LNCaP clone FGC (cell line): ENCODE data around the gene MLANA.

Source experiments
- DNase-seq: peaks from one replicate; pipeline ENCODE4 v3.0.0-alpha.2; 2011; ENCODE audit warnings: low read depth
- H3K4me3 ChIP-seq: 2 replicates; pipeline ENCODE4 v1.5.1; 2011; ENCODE audit warnings: mild to moderate bottlenecking, low read depth, low read length, control low read depth
- TF ChIP-seq, protein P1 (sequence below): IDR thresholded peaks from 2 replicates; pipeline ENCODE4 v1.5.1; 2012; ENCODE audit warnings: mild to moderate bottlenecking; ENCODE audit not compliant: control insufficient read depth, insufficient read depth; ENCODE audit errors: extremely low read depth

Gene MLANA

DNA sequence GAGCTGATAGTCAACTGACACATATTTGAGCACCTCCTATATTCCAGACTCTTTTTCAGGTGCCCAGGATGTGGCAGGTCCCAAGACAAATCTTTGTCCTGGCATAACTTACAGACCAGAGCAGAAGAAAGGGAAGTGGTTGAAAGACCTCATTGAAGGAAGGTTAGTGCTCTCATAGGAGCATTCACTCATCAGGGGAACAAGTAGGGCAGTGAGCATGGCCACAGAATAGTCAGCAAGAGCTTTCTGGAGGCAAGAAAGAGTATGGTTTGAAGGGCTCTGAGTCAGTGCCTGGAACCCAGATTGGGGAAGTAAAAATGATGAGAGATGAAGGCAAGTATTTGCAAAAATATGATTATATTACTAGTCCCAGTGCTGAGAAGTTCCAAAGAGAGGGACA lies 32.8 kb upstream of the MLANA start:
- TF ChIP-seq, protein P1, sequence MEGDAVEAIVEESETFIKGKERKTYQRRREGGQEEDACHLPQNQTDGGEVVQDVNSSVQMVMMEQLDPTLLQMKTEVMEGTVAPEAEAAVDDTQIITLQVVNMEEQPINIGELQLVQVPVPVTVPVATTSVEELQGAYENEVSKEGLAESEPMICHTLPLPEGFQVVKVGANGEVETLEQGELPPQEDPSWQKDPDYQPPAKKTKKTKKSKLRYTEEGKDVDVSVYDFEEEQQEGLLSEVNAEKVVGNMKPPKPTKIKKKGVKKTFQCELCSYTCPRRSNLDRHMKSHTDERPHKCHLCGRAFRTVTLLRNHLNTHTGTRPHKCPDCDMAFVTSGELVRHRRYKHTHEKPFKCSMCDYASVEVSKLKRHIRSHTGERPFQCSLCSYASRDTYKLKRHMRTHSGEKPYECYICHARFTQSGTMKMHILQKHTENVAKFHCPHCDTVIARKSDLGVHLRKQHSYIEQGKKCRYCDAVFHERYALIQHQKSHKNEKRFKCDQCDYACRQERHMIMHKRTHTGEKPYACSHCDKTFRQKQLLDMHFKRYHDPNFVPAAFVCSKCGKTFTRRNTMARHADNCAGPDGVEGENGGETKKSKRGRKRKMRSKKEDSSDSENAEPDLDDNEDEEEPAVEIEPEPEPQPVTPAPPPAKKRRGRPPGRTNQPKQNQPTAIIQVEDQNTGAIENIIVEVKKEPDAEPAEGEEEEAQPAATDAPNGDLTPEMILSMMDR: no peak
- DNase-seq: no peak
- H3K4me3 ChIP-seq: no peak overlapping the region

DNA sequence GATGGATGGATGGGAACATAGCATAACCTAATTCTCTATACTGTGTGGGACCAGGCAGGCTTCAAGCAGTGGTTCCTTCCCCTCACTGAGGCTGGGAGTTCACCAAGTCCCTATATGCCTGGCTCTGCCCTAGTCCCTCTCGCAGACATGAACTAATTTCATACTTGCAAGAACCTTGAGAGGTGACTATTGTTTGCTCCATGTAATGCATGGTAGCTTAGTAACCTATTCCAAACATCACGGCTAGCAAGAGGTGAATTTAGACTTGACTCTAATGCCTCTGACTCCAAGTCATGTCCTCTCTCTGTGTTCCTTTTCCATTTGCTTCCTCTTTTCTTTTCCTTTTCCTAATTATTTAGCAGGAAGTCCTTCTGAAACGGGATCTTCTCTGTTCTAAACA lies 31.9 kb upstream of the MLANA start:
- TF ChIP-seq, protein P1: no peak
- DNase-seq: no peak
- H3K4me3 ChIP-seq: no peak overlapping the region

DNA sequence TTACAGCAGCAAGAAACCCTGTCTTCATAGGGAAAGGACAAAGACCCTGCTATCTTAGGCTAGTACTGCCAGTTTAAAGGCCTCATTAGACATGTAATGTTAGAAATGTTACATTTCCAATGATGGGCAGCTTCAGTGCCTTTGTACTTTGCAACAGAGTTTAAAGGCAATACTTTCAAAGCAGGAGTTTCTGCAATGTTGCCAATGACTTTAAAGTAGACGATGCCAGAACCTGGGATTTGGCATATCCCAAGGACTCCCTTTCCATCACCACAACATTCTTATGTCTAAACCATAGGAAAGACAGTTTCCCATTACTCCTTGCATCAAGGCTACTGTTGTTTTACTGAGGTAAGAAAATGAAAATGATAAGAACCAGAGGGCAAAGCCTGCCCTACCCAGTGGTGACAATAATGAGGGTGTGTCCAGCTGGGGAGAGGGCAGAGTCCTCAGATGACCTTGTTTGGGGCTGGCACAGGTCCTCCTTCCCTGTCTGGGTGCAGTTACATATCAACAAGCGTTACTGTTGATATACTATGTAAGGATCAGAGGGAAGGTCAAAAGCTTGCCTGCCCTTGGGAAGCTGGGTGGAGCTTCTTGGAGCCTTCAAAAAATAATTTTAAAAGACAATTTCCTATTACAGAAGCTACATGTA lies 27.5 kb upstream of the MLANA start:
- TF ChIP-seq, protein P1: no peak
- no peak for DNase-seq
- no peak overlapping the region for H3K4me3 ChIP-seq

DNA sequence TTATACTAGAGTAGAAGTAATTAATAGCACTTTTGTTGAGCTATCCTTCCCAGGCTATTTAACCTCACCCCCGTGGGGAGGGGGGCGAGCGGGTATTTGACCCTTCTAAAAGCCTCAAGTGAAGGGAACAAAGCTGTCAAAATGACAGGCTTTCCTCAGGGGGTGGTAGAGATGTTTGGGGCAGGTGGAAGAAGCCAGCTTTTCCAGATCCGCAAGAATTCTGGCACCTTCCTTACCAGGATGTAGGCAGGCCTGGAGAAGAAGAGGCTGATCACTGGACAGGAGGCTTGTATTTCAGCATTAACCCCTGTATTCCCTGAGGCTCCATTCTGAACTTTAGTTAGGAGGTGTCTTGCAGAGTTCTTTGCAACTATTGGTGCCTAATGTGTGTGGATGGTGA lies 26.2 kb upstream of the MLANA start:
- no peak overlapping the region for H3K4me3 ChIP-seq
- DNase-seq: no peak
- TF ChIP-seq, protein P1: no peak

GRCh38 chr9:5866272-5866671 lies 24.4 kb upstream of the MLANA start:
- no peak for DNase-seq
- TF ChIP-seq, protein P1: no peak
- H3K4me3 ChIP-seq: no peak overlapping the region

DNA sequence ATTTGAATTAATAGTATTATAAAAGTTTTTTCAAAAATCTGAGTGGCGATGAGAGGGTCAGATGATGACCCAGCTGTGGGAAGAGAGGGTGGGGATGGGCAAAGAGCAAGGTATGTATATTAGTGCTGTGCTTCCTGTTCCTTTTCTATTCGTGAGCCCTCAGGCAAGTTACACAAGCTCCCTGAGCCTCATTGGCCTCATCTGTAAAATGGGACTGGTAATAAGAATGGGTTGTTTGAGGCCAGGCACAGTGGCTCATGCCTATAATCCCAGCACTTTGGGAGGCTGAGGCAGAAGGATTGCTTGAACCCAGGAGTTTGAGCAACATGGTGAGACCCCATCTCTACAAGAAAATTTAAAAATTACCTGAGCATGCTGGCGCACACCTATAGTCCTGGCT lies 24.0 kb upstream of the MLANA start:
- DNase-seq: no peak
- H3K4me3 ChIP-seq: no peak overlapping the region
- TF ChIP-seq, protein P1: no peak

DNA sequence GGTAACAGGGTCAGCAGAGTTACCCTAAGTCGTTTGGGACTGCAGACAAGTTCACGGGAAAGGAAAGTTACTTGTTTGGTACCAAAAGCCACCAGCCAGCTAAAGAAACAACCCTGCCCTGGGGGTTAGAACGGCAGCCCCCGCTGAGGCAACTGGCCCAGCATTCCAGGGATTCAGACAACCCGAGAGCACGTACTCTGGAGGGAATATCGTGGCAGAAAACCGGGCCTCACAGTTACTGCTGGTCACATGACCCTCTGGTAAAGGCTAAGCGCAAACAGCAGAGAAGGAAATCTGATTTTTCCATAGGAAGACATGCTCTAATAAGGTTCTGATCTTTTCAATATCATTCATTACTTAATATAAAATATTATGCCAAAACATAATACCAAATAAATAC lies 22.5 kb upstream of the MLANA start:
- H3K4me3 ChIP-seq: no peak overlapping the region
- TF ChIP-seq, protein P1: no peak
- no peak for DNase-seq
